HepG2 (cell line): ENCODE measurements around the gene PTGR1. TPM values are rescaled to one million over a fixed set of nuclear protein-coding genes. Genes with fewer than 3 reads are reported as not detected.

Source experiments
- BRCA1 ChIP-seq: sonication (generic); formaldehyde crosslinking; IDR thresholded peaks from 2 replicates; pipeline ENCODE4 v1.4.0; 2020; ENCODE audit warnings: missing genetic modification reagents
- CBX2 ChIP-seq, 2 experiments: fragments of 200-600 bp in 1 of 2; sonication (generic); formaldehyde crosslinking in 1 of 2; IDR thresholded peaks; 2 replicates each; pipeline versions ENCODE4 v1.7.0 to v1.8.1; 2018 to 2022; ENCODE audit warnings: low read depth in 2 of 2, low read length in 1 of 2, mild to moderate bottlenecking in 1 of 2, missing genetic modification reagents in 1 of 2
- CERS6 ChIP-seq: sonication (generic); formaldehyde crosslinking; IDR thresholded peaks from 2 replicates; pipeline ENCODE4 v1.5.0; 2020; ENCODE audit warnings: missing genetic modification reagents
- EP300 ChIP-seq, 3 experiments: sonication (generic) in 1 of 3; formaldehyde crosslinking in 1 of 3; IDR thresholded peaks; 2 replicates each; pipeline versions ENCODE4 v1.5.1 to v1.6.1; 2011 to 2020; ENCODE audit warnings: low read depth in 2 of 3, low read length in 2 of 3, borderline replicate concordance in 1 of 3, improper control_type of control experiment in 1 of 3, mild to moderate bottlenecking in 1 of 3, missing genetic modification reagents in 1 of 3, moderate library complexity in 1 of 3
- HOXA7 ChIP-seq: sonication (generic); formaldehyde crosslinking; IDR thresholded peaks from 2 replicates; pipeline ENCODE4 v1.8.1; 2022; ENCODE audit warnings: mild to moderate bottlenecking, missing genetic modification reagents, moderate library complexity
- MAFG ChIP-seq: sonication (generic); formaldehyde crosslinking; IDR thresholded peaks from 2 replicates; pipeline ENCODE4 v1.5.1; 2020; ENCODE audit warnings: mild to moderate bottlenecking, missing genetic modification reagents
- MEIS2 ChIP-seq: sonication (generic); formaldehyde crosslinking; IDR thresholded peaks from 2 replicates; pipeline ENCODE4 v1.9.0; 2021; ENCODE audit warnings: mild to moderate bottlenecking, missing genetic modification reagents
- PAWR ChIP-seq: sonication (generic); formaldehyde crosslinking; IDR thresholded peaks from 2 replicates; pipeline ENCODE4 v1.4.0; 2020; ENCODE audit warnings: missing genetic modification reagents, mild to moderate bottlenecking, borderline replicate concordance
- PHF21A ChIP-seq: sonication (generic); formaldehyde crosslinking; IDR thresholded peaks from 2 replicates; pipeline ENCODE4 v1.5.0; 2020; ENCODE audit warnings: mild to moderate bottlenecking, missing genetic modification reagents
- PREB ChIP-seq: sonication (generic); formaldehyde crosslinking; IDR thresholded peaks from 2 replicates; pipeline ENCODE4 v1.4.0; 2020; ENCODE audit warnings: missing genetic modification reagents
- RFX1 ChIP-seq: fragments of 450-650 bp; IDR thresholded peaks from 2 replicates; pipeline ENCODE4 v1.6.1; 2017
- TRAFD1 ChIP-seq: sonication (generic); formaldehyde crosslinking; IDR thresholded peaks from 2 replicates; pipeline ENCODE4 v1.5.1; 2020; ENCODE audit warnings: missing genetic modification reagents, mild to moderate bottlenecking, borderline replicate concordance
- YEATS2 ChIP-seq: sonication (generic); formaldehyde crosslinking; IDR thresholded peaks from 2 replicates; pipeline ENCODE4 v1.4.0; 2020; ENCODE audit warnings: missing genetic modification reagents, borderline replicate concordance
- ZBTB2 ChIP-seq: sonication (generic); formaldehyde crosslinking; IDR thresholded peaks from 2 replicates; pipeline ENCODE4 v1.8.0; 2022; ENCODE audit warnings: low read depth, missing genetic modification reagents
- ZFP36 ChIP-seq: fragments of 150-350 bp; IDR thresholded peaks from 2 replicates; pipeline ENCODE4 v1.6.1; 2018; ENCODE audit warnings: borderline replicate concordance, low read length, low read depth; ENCODE audit not compliant: partially characterized antibody
- ZFP91 ChIP-seq: sonication (generic); formaldehyde crosslinking; IDR thresholded peaks from 2 replicates; pipeline ENCODE4 v1.9.0; 2022; ENCODE audit warnings: missing genetic modification reagents, mild to moderate bottlenecking, borderline replicate concordance
- ZNF224 ChIP-seq: sonication (generic); formaldehyde crosslinking; IDR thresholded peaks from 2 replicates; pipeline ENCODE4 v1.5.0; 2020; ENCODE audit warnings: mild to moderate bottlenecking, missing genetic modification reagents
- ZNF451 ChIP-seq: sonication (generic); formaldehyde crosslinking; IDR thresholded peaks from 2 replicates; pipeline ENCODE4 v1.5.0; 2020; ENCODE audit warnings: mild to moderate bottlenecking, missing genetic modification reagents
- ZNF577 ChIP-seq: sonication (generic); formaldehyde crosslinking; IDR thresholded peaks from 2 replicates; pipeline ENCODE4 v1.4.0; 2020; ENCODE audit warnings: mild to moderate bottlenecking, low read depth, missing genetic modification reagents, borderline replicate concordance
- ZNF740 ChIP-seq: sonication (generic); formaldehyde crosslinking; IDR thresholded peaks from 2 replicates; pipeline ENCODE4 v1.4.0; 2020; ENCODE audit warnings: missing genetic modification reagents
- ZNF781 ChIP-seq: sonication (generic); formaldehyde crosslinking; IDR thresholded peaks from 2 replicates; pipeline ENCODE4 v1.5.1; 2020; ENCODE audit warnings: borderline replicate concordance, mild to moderate bottlenecking, missing genetic modification reagents; ENCODE audit errors: not compliant biosample characterization
- ZNF792 ChIP-seq: IDR thresholded peaks from 2 replicates; pipeline ENCODE4 v1.6.1; 2016
- ZNF841 ChIP-seq: sonication (generic); formaldehyde crosslinking; IDR thresholded peaks from 2 replicates; pipeline ENCODE4 v1.8.1; 2023; ENCODE audit warnings: missing genetic modification reagents, borderline replicate concordance
- polyA plus RNA-seq, 8 experiments: library from polyadenylated mRNA; depleted of rRNA in 3 of 8; stranded (reverse) in 7 of 8; unstranded in 1 of 8; fragments of >200 nt; fragmentation: Illumina TruSeq in 4 of 8; extraction: Trizol in 4 of 8; gene quantifications; 2 replicates each; pipeline versions ENCODE4 v1.2.1 to v1.2.3, GENCODE V29; 2011 to 2016; ENCODE audit warnings: low read depth in 4 of 8, missing spikeins in 1 of 8, mixed read lengths in 1 of 8; ENCODE audit not compliant: insufficient read depth in 1 of 8
- total RNA-seq, 5 experiments: library from RNA; depleted of rRNA; stranded (reverse); fragments of >200 nt; fragmentation: Illumina TruSeq; extraction: Trizol; gene quantifications; 2 replicates each; pipeline ENCODE4 v1.2.3, GENCODE V29; 2016; ENCODE audit warnings: low read depth in 1 of 5

PTGR1 gene
- total and polyA plus RNA-seq, 2 of the 13 experiments (the other 11 are each of a cell fraction or from before 2014, with no cell fraction given): 6.0 to 15.8 TPM

GRCh38 chr9:111630964-111631213, 31.4 kb upstream of the PTGR1 start (continued):
- no peak for TF ChIP-seq TRAFD1
- TF ChIP-seq MEIS2: no peak; the same call in 1 of the 2 replicates
- peak; percentile 81; the same call in 1 of the 2 replicates for TF ChIP-seq PHF21A
- TF ChIP-seq PREB (CRISPR knock-in tag): no peak
- no peak for TF ChIP-seq ZFP36
- peak; percentile 85; the same call in 1 of the 2 replicates for TF ChIP-seq YEATS2 (CRISPR knock-in tag)
- no peak for TF ChIP-seq CERS6 (CRISPR knock-in tag)
- TF ChIP-seq PAWR: no peak
- no peak for TF ChIP-seq EP300 (IDR thresholded peaks at IDR 0.05; ENCODE audit: low read depth in 2 of 2, low read length in 2 of 2)
- TF ChIP-seq EP300 (CRISPR knock-in tag; IDR thresholded peaks at IDR 0.05; ENCODE audit: borderline replicate concordance): 0 out of 2 replicates have a peak, but pooled peaks have one; percentile 8
- TF ChIP-seq ZNF841: no peak
- TF ChIP-seq BRCA1 (CRISPR knock-in tag): no peak
- no peak for TF ChIP-seq ZNF224
- peak; percentile 95 for TF ChIP-seq ZNF792 (CRISPR knock-in tag)
- no peak for TF ChIP-seq ZNF577 (CRISPR knock-in tag)
- no peak for TF ChIP-seq HOXA7 (CRISPR knock-in tag)
- TF ChIP-seq ZNF740 (CRISPR knock-in tag): no peak
- TF ChIP-seq ZNF781 (CRISPR knock-in tag): no peak
- no peak; the same call in 1 of the 2 replicates for TF ChIP-seq CBX2 (IDR thresholded peaks at IDR 0.05; ENCODE audit: low read depth, low read length)
- no peak for TF ChIP-seq CBX2 (CRISPR knock-in tag; IDR thresholded peaks at IDR 0.05; ENCODE audit: low read depth)
- no peak for TF ChIP-seq ZFP91 (CRISPR knock-in tag)
- TF ChIP-seq ZBTB2: no peak
- TF ChIP-seq RFX1: no peak
- no peak for TF ChIP-seq ZNF451 (CRISPR knock-in tag)
- no peak for TF ChIP-seq MAFG (CRISPR knock-in tag)
